GM23248 (cell line): ENCODE results near the gene CFAP100.

ENCODE experiments used
- EZH2 ChIP-seq: fragments of 200-600 bp; sonication (generic); IDR thresholded peaks from 2 replicates; pipeline ENCODE4 v1.6.1; 2018; ENCODE audit warnings: antibody characterized with exemption, mild to moderate bottlenecking; ENCODE audit not compliant: insufficient read depth, poor library complexity, severe bottlenecking
- EZH2phosphoT487 ChIP-seq: fragments of 200-600 bp; sonication (generic); IDR thresholded peaks from 2 replicates; pipeline ENCODE4 v1.6.1; 2018; ENCODE audit warnings: antibody characterized with exemption, moderate library complexity, mild to moderate bottlenecking, low read depth; ENCODE audit not compliant: insufficient read depth

- no peak for TF ChIP-seq EZH2phosphoT487
- no peak for TF ChIP-seq EZH2
Measured at GRCh38 chr3:126480206-126480605, 85.5 kb downstream of the CFAP100 start.
